Endodermal cell (in vitro differentiated cells): ENCODE data around the gene IL36G. TPM values are rescaled to one million over a fixed set of nuclear protein-coding genes. Genes with fewer than 3 reads are reported as not detected.

Experiments
- DNase-seq: peaks from one replicate; pipeline ENCODE4 v3.0.0-alpha.2; 2017
- H3K27ac ChIP-seq: 2 replicates; pipeline ENCODE4 v1.5.1; 2013; ENCODE audit warnings: mild to moderate bottlenecking, low read depth, low read length, moderate library complexity
- H3K27me3 ChIP-seq: 2 replicates; pipeline ENCODE4 v1.6.1; 2013; ENCODE audit warnings: mild to moderate bottlenecking, low read length, moderate library complexity; ENCODE audit not compliant: insufficient read depth, control insufficient read depth, poor library complexity, severe bottlenecking
- H3K36me3 ChIP-seq: 2 replicates; pipeline ENCODE4 v1.7.0; 2013; ENCODE audit warnings: mild to moderate bottlenecking, low read length, moderate library complexity; ENCODE audit not compliant: control insufficient read depth, insufficient read depth
- H3K4me1 ChIP-seq: one replicate; pipeline ENCODE4 v1.7.0; 2013; ENCODE audit warnings: low read length; ENCODE audit not compliant: control insufficient read depth, insufficient read depth
- H3K4me3 ChIP-seq: 2 replicates; pipeline ENCODE4 v1.5.1; 2013; ENCODE audit warnings: mild to moderate bottlenecking, low read length, moderate library complexity
- H3K9ac ChIP-seq: 2 replicates; pipeline ENCODE4 v1.6.1; 2013; ENCODE audit warnings: mild to moderate bottlenecking, low read length, moderate library complexity; ENCODE audit not compliant: poor library complexity, severe bottlenecking; ENCODE audit errors: extremely low read depth
- H3K9me3 ChIP-seq: 2 replicates; pipeline ENCODE4 v1.6.1; 2013; ENCODE audit warnings: mild to moderate bottlenecking, low read length, moderate library complexity; ENCODE audit not compliant: control insufficient read depth
- H3K27ac Mint-ChIP-seq: 2 replicates; pipeline ENCODE4 v1.8.0; 2020; ENCODE audit warnings: mixed read lengths
- H3K27me3 Mint-ChIP-seq: 2 replicates; pipeline ENCODE4 v1.8.0; 2021; ENCODE audit warnings: mild to moderate bottlenecking, mixed read lengths; ENCODE audit not compliant: insufficient read depth
- H3K36me3 Mint-ChIP-seq: 2 replicates; pipeline ENCODE4 v1.8.0; 2020; ENCODE audit warnings: low read depth, mixed read lengths
- H3K4me1 Mint-ChIP-seq: 2 replicates; pipeline ENCODE4 v1.8.0; 2020; ENCODE audit warnings: mixed read lengths
- H3K4me3 Mint-ChIP-seq: 2 replicates; pipeline ENCODE4 v1.8.0; 2020; ENCODE audit warnings: mild to moderate bottlenecking, moderate library complexity, mixed read lengths
- H3K9me3 Mint-ChIP-seq: 2 replicates; pipeline ENCODE4 v1.8.0; 2020; ENCODE audit warnings: mild to moderate bottlenecking, mixed read lengths
- WGBS, 2 experiments: methylation state at CpG; one replicate each; pipeline versions ENCODE4 v1.1.5 to v1.1.7; 2013; ENCODE audit warnings: missing lambda C conversion rate in 2 of 2, mixed read lengths in 1 of 2; ENCODE audit not compliant: insufficient coverage in 1 of 2, insufficient read length in 1 of 2; 5-methylcytosine and 5-hydroxymethylcytosine counted together
- total RNA-seq, 2 donors: library from RNA; stranded (reverse); fragmentation: NEBNext Ultra II Directional in 1 of 2; extraction: Animal tissue kit (Norgen Biotek cat#: 25700) in 1 of 2; gene quantifications; 2 replicates in 1 of 2; 3 replicates in 1 of 2; pipeline ENCODE4 v1.2.1, GENCODE V29; 2021
- TF ChIP-seq, protein P1 (sequence below): fragments of 200-600 bp; sonication (generic); conservative IDR thresholded peaks from 2 replicates; pipeline ENCODE4 v1.5.0; 2021; ENCODE audit warnings: antibody characterized with exemption, mild to moderate bottlenecking

The IL36G gene
- total RNA-seq, 2 donors from 2014 or later, result not detected

DNA sequence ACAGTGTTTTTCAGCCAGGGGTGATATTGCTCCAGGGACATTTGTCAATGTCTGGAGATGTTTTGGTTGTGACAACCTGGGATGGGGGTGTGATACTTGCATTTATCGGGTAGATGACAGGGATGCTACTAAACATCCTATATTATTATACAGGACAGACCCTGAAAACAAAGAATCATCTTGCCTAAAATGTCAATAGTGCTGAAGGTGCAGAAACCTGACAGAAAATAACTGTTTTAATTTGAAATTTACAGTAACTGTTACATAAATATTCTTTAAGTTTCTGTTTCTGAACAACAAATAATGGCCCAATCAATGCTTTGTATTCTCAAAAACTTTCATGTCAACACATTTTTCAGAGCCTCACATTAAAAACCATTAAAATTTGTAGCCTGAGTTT, 29.4 kb downstream of the IL36G start:
- no peaks in the 10 kb centered on the region for H3K36me3 Mint-ChIP-seq
- no peaks in the 10 kb centered on the region for H3K36me3 ChIP-seq
- H3K4me3 ChIP-seq, result no peak overlapping the region
- H3K4me1 Mint-ChIP-seq, result no peaks in the 10 kb centered on the region
- no peak overlapping the region for H3K9ac ChIP-seq
- H3K27me3 ChIP-seq, result peaks cover 45% of the 10 kb centered on the region
- TF ChIP-seq, protein P1, sequence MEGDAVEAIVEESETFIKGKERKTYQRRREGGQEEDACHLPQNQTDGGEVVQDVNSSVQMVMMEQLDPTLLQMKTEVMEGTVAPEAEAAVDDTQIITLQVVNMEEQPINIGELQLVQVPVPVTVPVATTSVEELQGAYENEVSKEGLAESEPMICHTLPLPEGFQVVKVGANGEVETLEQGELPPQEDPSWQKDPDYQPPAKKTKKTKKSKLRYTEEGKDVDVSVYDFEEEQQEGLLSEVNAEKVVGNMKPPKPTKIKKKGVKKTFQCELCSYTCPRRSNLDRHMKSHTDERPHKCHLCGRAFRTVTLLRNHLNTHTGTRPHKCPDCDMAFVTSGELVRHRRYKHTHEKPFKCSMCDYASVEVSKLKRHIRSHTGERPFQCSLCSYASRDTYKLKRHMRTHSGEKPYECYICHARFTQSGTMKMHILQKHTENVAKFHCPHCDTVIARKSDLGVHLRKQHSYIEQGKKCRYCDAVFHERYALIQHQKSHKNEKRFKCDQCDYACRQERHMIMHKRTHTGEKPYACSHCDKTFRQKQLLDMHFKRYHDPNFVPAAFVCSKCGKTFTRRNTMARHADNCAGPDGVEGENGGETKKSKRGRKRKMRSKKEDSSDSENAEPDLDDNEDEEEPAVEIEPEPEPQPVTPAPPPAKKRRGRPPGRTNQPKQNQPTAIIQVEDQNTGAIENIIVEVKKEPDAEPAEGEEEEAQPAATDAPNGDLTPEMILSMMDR, result no peak
- H3K27ac ChIP-seq, result no peak overlapping the region
- DNase-seq, result no peak
- no peak overlapping the region for H3K27ac Mint-ChIP-seq
- no peaks in the 10 kb centered on the region for H3K4me1 ChIP-seq
- H3K27me3 Mint-ChIP-seq, result peaks cover 14% of the 10 kb centered on the region
- 100% methylated on average over 1 of the region's 1 CpG; no CpG with 5 or more reads in 1 of the 2 experiments for WGBS, 2 experiments
- no peak overlapping the region for H3K4me3 Mint-ChIP-seq
- H3K9me3 Mint-ChIP-seq, result no peaks in the 10 kb centered on the region
- no peaks in the 10 kb centered on the region for H3K9me3 ChIP-seq

DNA sequence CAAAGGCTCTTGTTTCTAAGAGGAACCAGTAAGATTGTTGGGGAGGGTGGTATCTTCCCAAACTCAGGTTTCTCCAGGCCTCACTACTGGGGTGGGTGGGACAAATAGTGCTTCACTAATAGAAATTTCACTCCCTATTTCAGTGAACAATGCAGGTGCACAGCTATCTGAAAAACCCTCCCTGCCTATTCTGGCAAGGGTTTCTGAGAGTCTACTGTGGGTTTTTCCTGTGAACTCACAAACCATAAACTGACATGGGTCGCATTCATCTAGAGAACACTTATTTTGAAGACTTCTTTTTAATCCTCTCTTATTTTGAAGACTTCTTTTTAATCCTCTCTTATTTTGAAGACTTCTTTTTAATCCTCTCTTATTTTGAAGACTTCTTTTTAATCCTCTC, 31.8 kb downstream of the IL36G start:
- H3K27ac ChIP-seq, result no peak overlapping the region
- peaks cover 16% of the 10 kb centered on the region for H3K27me3 Mint-ChIP-seq
- H3K9ac ChIP-seq, result no peak overlapping the region
- H3K36me3 ChIP-seq, result no peaks in the 10 kb centered on the region
- H3K9me3 ChIP-seq, result no peaks in the 10 kb centered on the region
- TF ChIP-seq, protein P1, result no peak
- H3K27ac Mint-ChIP-seq, result no peak overlapping the region
- H3K4me1 Mint-ChIP-seq, result no peaks in the 10 kb centered on the region
- H3K27me3 ChIP-seq, result peaks cover 31% of the 10 kb centered on the region
- no peaks in the 10 kb centered on the region for H3K36me3 Mint-ChIP-seq
- no peak overlapping the region for H3K4me3 Mint-ChIP-seq
- WGBS, 2 experiments, result 57 to 90% methylated on average over 1 of the region's 1 CpG
- no peak overlapping the region for H3K4me3 ChIP-seq
- H3K9me3 Mint-ChIP-seq, result no peaks in the 10 kb centered on the region
- no peaks in the 10 kb centered on the region for H3K4me1 ChIP-seq
- DNase-seq, result no peak

DNA sequence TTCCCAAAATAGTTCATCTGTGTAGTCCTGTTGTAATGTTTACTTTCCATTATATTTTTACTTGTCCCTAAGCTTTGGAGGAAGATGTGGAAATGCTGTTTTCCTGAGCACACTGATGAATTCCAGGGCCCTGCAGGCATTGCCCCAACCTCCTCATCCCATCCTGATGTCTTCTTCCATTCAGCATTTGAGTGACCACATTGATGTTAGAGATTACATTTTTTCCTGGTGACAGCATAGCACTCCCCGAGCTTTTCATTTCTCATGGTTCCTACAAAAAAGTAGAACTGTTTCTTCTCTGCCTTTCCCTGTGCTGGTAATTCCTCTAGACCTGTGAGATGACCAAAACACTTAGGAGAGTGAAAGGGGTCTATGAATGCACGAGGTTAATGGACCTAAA, 32.3 kb downstream of the IL36G start:
- H3K27ac Mint-ChIP-seq, result no peak overlapping the region
- 68 to 79% methylated on average over 2 of the region's 2 CpGs for WGBS, 2 experiments
- H3K4me1 Mint-ChIP-seq, result no peaks in the 10 kb centered on the region
- no peaks in the 10 kb centered on the region for H3K9me3 Mint-ChIP-seq
- Histone ChIP-seq H3K27ac (no peak overlapping the region), H3K9me3 (no peaks in the 10 kb centered on the region), H3K9ac (no peak overlapping the region), H3K27me3 (peaks cover 33% of the 10 kb centered on the region), H3K4me1 (no peaks in the 10 kb centered on the region), H3K4me3 (no peak overlapping the region), H3K36me3 (no peaks in the 10 kb centered on the region)
- TF ChIP-seq, protein P1, result no peak
- no peak overlapping the region for H3K4me3 Mint-ChIP-seq
- H3K36me3 Mint-ChIP-seq, result no peaks in the 10 kb centered on the region
- DNase-seq, result no peak
- H3K27me3 Mint-ChIP-seq, result peaks cover 16% of the 10 kb centered on the region
